K562 (cell line): Measurements from ENCODE around the gene STON1. TPM values are rescaled to one million over a fixed set of nuclear protein-coding genes. Genes with fewer than 3 reads are reported as not detected.
A peak's percentile ranks its signal among the peaks of the same experiment; 100 is the strongest.

ENCODE experiments used
- ATAC-seq: fragments of 200-7000 bp; cut with Tn5 transposase; 3 replicates; pipeline ENCODE4 v1.9.1; 2020; ENCODE audit warnings: moderate library complexity
- BruUV-seq: library from RNA; stranded (reverse); fragments of 400-500 nt; replicated peaks from 2 replicates; lab custom pipeline; 2021; lab: Mats Ljungman, UMichigan
- CTCF ChIA-PET: fragments of 300-600 bp; formaldehyde crosslinking; extraction: SDS; loops from one replicate; lab custom pipeline; 2021; ENCODE audit warnings: low intra/inter-chr PET ratio; lab: Yijun Ruan, JAX
- POLR2A ChIA-PET: fragments of 300-600, 350-650 bp; sonication (Branson Sonifier 250); formaldehyde crosslinking; extraction: SDS; loops from one replicate; lab custom pipeline; 2021; ENCODE audit warnings: antibody characterized with exemption, inconsistent platforms; lab: Yijun Ruan, JAX
- DNase-seq, 4 experiments: peaks; one replicate each; pipeline versions ENCODE4 v3.0.0 to v3.0.0-alpha.2; 2011 to 2018; ENCODE audit warnings: low spot score in 3 of 4, mixed read lengths in 3 of 4; ENCODE audit errors: extremely low read depth in 1 of 4
- FAIRE-seq: peaks from 2 replicates; lab custom pipeline; 2011; peaks lifted over from hg19 to GRCh38; lab: Jason Lieb, UNC
- H2AFZ ChIP-seq: 2 replicates; pipeline ENCODE4 v1.6.0; 2011; ENCODE audit warnings: low read depth, low read length, control low read depth, inconsistent platforms
- H3K27ac ChIP-seq: fragments of 200-600 bp; 3 replicates; pipeline ENCODE4 v1.8.0; 2011; ENCODE audit warnings: low read depth, mild to moderate bottlenecking, control low read depth, inconsistent platforms, low read length, moderate library complexity, mixed read lengths; ENCODE audit errors: extremely low read depth
- H3K27me3 ChIP-seq, 2 experiments: fragments of 300-600 bp in 1 of 2; 2 replicates in 1 of 2; 3 replicates in 1 of 2; pipeline versions ENCODE4 v1.6.0 to v1.8.0; 2011; ENCODE audit warnings: inconsistent platforms in 2 of 2, low read length in 2 of 2, mild to moderate bottlenecking in 1 of 2, mixed read lengths in 1 of 2, moderate library complexity in 1 of 2; ENCODE audit not compliant: control insufficient read depth in 2 of 2, insufficient read depth in 2 of 2
- H3K36me3 ChIP-seq: fragments of 300-600 bp; 3 replicates; pipeline ENCODE4 v1.8.0; 2011; ENCODE audit warnings: mild to moderate bottlenecking, low read length, inconsistent platforms; ENCODE audit not compliant: control insufficient read depth, insufficient read depth
- H3K4me1 ChIP-seq, 2 experiments: fragments of 200-600 bp in 1 of 2; replicated peaks in 1 of 2; 2 replicates in 1 of 2; 3 replicates in 1 of 2; pipeline versions ENCODE4 v1.5.1 to v1.8.0; 2011; ENCODE audit warnings: inconsistent platforms in 2 of 2, low read length in 2 of 2, mild to moderate bottlenecking in 1 of 2, mixed read lengths in 1 of 2, moderate library complexity in 1 of 2; ENCODE audit not compliant: control insufficient read depth in 2 of 2, insufficient read depth in 2 of 2
- H3K4me2 ChIP-seq: 2 replicates; pipeline ENCODE4 v1.6.1; 2011; ENCODE audit warnings: low read length, control low read depth, inconsistent platforms, mixed read lengths; ENCODE audit not compliant: insufficient read depth
- H3K4me3 ChIP-seq: fragments of 200-600 bp; sonication (generic), shearing (Covaris generic); 2 replicates; pipeline ENCODE4 v1.5.1; 2016; ENCODE audit warnings: control low read depth, inconsistent platforms
- H3K79me2 ChIP-seq: fragments of 200-600 bp; 3 replicates; pipeline ENCODE4 v1.8.0; 2011; ENCODE audit warnings: low read length, inconsistent platforms; ENCODE audit not compliant: control insufficient read depth, insufficient read depth
- H3K9ac ChIP-seq, 2 experiments: 2 replicates each; pipeline versions ENCODE4 v1.6.0 to v1.6.1; 2011; ENCODE audit warnings: low read depth in 2 of 2, low read length in 2 of 2, control low read depth in 1 of 2, inconsistent platforms in 1 of 2, mild to moderate bottlenecking in 1 of 2, mixed read lengths in 1 of 2; ENCODE audit not compliant: insufficient read depth in 1 of 2
- H3K9me1 ChIP-seq: one replicate; pipeline ENCODE4 v1.6.0; 2011; ENCODE audit warnings: inconsistent platforms, mild to moderate bottlenecking, low read length, moderate library complexity; ENCODE audit not compliant: control insufficient read depth, insufficient read depth
- H3K9me3 ChIP-seq: replicated peaks from 2 replicates; pipeline ENCODE4 v1.5.1; 2011; ENCODE audit warnings: low read depth, low read length, inconsistent platforms; ENCODE audit not compliant: control insufficient read depth, insufficient read depth
- H4K20me1 ChIP-seq: replicated peaks from 2 replicates; pipeline ENCODE4 v1.6.1; 2011; ENCODE audit warnings: low read length, inconsistent platforms, mixed read lengths; ENCODE audit not compliant: control insufficient read depth, insufficient read depth
- CREB3L1 ChIP-seq: fragments of 450-650 bp; IDR thresholded peaks from 2 replicates; pipeline ENCODE4 v1.6.1; 2014; ENCODE audit warnings: low read depth, mild to moderate bottlenecking, moderate library complexity, borderline replicate concordance
- MAFF ChIP-seq: IDR thresholded peaks from 2 replicates; pipeline ENCODE4 v1.6.1; 2012; ENCODE audit warnings: low read length, improper control_type of control experiment
- WHSC1 ChIP-seq: IDR thresholded peaks from one replicate; pipeline ENCODE4 v1.6.1; 2012; ENCODE audit warnings: low read length, control low read depth, inconsistent platforms
- ZNF316 ChIP-seq: fragments of 450-650 bp; IDR thresholded peaks from 2 replicates; pipeline ENCODE4 v1.6.1; 2016
- WGBS: fragments of 100-300 bp; shearing (Covaris generic); methylation state at CpG from one replicate; pipeline ENCODE4 v1.1.6; 2016; ENCODE audit warnings: low coverage, mixed read lengths; ENCODE audit not compliant: insufficient coverage; ENCODE audit errors: missing lambda C conversion rate; 5-methylcytosine and 5-hydroxymethylcytosine counted together
- in situ Hi-C: fragments of 300-500 bp; cut with MboI; formaldehyde crosslinking; loops from 4 replicates; pipeline ENCODE4 v1.15.0; 2018; ENCODE audit warnings: inconsistent platforms, mixed read lengths
- intact Hi-C: fragments of 100-400 bp; cut with micrococcal nuclease; formaldehyde crosslinking; loops from 2 replicates; pipeline ENCODE4 v1.14.2; 2022
- polyA plus RNA-seq, 8 experiments: library from polyadenylated mRNA; depleted of rRNA in 4 of 8; stranded (reverse) in 5 of 8; unstranded in 3 of 8; fragments of >200 nt; fragmentation: Nextera tagmentation in 2 of 8; fragmentation: Illumina TruSeq in 1 of 8; extraction: Ambion mirVana in 2 of 8; extraction: Trizol in 1 of 8; gene quantifications; 2 replicates each; pipeline versions ENCODE4 v1.2.1 to v1.2.3, GENCODE V29; 2011 to 2014; ENCODE audit warnings: inconsistent platforms in 1 of 8, missing spikeins in 1 of 8
- total RNA-seq, 7 experiments: library from RNA; depleted of rRNA in 6 of 7; stranded (reverse); fragments of >200 nt in 6 of 7; fragmentation: Illumina TruSeq in 2 of 7; extraction: Trizol in 2 of 7; gene quantifications; 2 replicates each; pipeline versions ENCODE4 v1.2.1 to v1.2.3, GENCODE V29; 2011 to 2021; ENCODE audit warnings: low replicate concordance in 1 of 7
- TF ChIP-seq, protein P1 (sequence below): conservative IDR thresholded peaks from 2 replicates; pipeline ENCODE4 v1.6.1; 2011; ENCODE audit warnings: low read depth, mild to moderate bottlenecking, low read length; ENCODE audit not compliant: control insufficient read depth

STON1 gene
- total and polyA plus RNA-seq, 9 of the 15 experiments (the other 6 are each of a cell fraction or from before 2014, with no cell fraction given) = 0.07 to 1.2 (median 0.55) TPM

GRCh38 chr2:48560546-48561209 is 30.7 kb downstream of the STON1 start (continued):
- TF ChIP-seq CREB3L1 = no peak

DNA sequence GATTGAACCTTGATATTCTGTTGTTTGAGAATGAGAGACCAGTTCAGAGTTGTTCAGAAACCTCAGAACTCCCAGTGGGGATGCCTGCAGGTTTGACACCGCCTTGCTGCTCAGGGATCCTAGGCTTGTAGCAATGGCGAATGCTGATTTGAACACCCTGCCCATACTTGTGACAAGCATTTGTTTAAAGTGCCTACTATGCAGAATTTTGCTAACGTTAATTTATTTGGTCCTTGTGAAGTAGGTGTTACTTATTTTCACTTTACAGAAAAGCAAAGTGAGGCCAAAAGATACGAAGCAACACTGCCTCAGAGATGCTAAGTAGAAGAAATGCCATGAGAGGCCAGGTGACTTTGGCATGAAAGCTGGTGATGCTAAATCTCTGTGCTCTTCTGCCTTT is 32.3 kb downstream of the STON1 start:
- POLR2A ChIA-PET = no interaction called here
- DNase-seq (no peak), ATAC-seq (no peak), FAIRE-seq (no peak)
- BruUV-seq = no TSS peak
- H3K9me3 ChIP-seq = no peaks in the 10 kb centered on the region
- H3K79me2 ChIP-seq = no peaks in the 10 kb centered on the region
- H3K27me3 ChIP-seq = peaks cover 9 to 20% of the 10 kb centered on the region in 2 experiments; a peak in 4 of 5 replicates
- CTCF ChIA-PET = no interaction called here
- H3K4me2 ChIP-seq = no peak overlapping the region
- H3K9me1 ChIP-seq = no peaks in the 10 kb centered on the region
- H3K4me3 ChIP-seq = no peak overlapping the region
- no peak overlapping the region for H2AFZ ChIP-seq
- intact Hi-C loops = no loop called here
- in situ Hi-C loops = no loop called here
- no peaks in the 10 kb centered on the region for H3K4me1 ChIP-seq
- no peak overlapping the region for H3K27ac ChIP-seq
- no peaks in the 10 kb centered on the region for H3K36me3 ChIP-seq
- TF ChIP-seq, protein P1, sequence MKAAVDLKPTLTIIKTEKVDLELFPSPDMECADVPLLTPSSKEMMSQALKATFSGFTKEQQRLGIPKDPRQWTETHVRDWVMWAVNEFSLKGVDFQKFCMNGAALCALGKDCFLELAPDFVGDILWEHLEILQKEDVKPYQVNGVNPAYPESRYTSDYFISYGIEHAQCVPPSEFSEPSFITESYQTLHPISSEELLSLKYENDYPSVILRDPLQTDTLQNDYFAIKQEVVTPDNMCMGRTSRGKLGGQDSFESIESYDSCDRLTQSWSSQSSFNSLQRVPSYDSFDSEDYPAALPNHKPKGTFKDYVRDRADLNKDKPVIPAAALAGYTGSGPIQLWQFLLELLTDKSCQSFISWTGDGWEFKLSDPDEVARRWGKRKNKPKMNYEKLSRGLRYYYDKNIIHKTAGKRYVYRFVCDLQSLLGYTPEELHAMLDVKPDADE = no peak
- TF ChIP-seq MAFF (0 out of 2 replicates have a peak, but pooled peaks have one; percentile 23), WHSC1 (no peak), ZNF316 (peak; percentile 54)
- H4K20me1 ChIP-seq = no peaks in the 10 kb centered on the region
- WGBS = 0% methylated on average over 4 of the region's 4 CpGs
- H3K9ac ChIP-seq = no peak overlapping the region
